GM23338 (cell line): ENCODE results near the gene HCAR2. TPM values are rescaled to one million over a fixed set of nuclear protein-coding genes. Genes with fewer than 3 reads are reported as not detected.

Experiments used
- ATAC-seq: fragments of 200-7000 bp; cut with Tn5 transposase; 3 replicates; pipeline ENCODE4 v1.9.1; 2020
- DNase-seq: peaks from one replicate; pipeline ENCODE4 v3.0.0-alpha.2; 2015; ENCODE audit warnings: low spot score
- H2AFZ ChIP-seq: fragments of 200-600 bp; sonication (generic); 2 replicates; pipeline ENCODE4 v1.8.0; 2016; ENCODE audit warnings: antibody characterized with exemption, mild to moderate bottlenecking, moderate library complexity
- H3F3A ChIP-seq: fragments of 200-600 bp; sonication (generic); replicated peaks from 2 replicates; pipeline ENCODE4 v1.8.0; 2017; ENCODE audit warnings: antibody characterized with exemption, mixed run types, low read depth
- H3K27ac ChIP-seq: fragments of 200-600 bp; sonication (generic); 2 replicates; pipeline ENCODE4 v1.6.1; 2016; ENCODE audit warnings: low read depth
- H3K27me3 ChIP-seq: fragments of 200-600 bp; sonication (generic); 2 replicates; pipeline ENCODE4 v1.8.0; 2016; ENCODE audit warnings: mild to moderate bottlenecking, mixed run types, moderate library complexity; ENCODE audit not compliant: insufficient read depth
- H3K36me3 ChIP-seq: fragments of 200-600 bp; sonication (generic); 2 replicates; pipeline ENCODE4 v1.8.0; 2016; ENCODE audit warnings: mild to moderate bottlenecking; ENCODE audit not compliant: insufficient read depth
- H3K4me1 ChIP-seq: fragments of 200-600 bp; sonication (generic); 2 replicates; pipeline ENCODE4 v1.8.0; 2016; ENCODE audit warnings: mild to moderate bottlenecking, moderate library complexity; ENCODE audit not compliant: insufficient read depth
- H3K4me2 ChIP-seq: fragments of 200-600 bp; sonication (generic); 2 replicates; pipeline ENCODE4 v1.7.1; 2017; ENCODE audit warnings: mixed run types
- H3K4me3 ChIP-seq: fragments of 200-600 bp; sonication (generic); 2 replicates; pipeline ENCODE4 v1.6.1; 2016; ENCODE audit warnings: mixed run types
- H3K79me2 ChIP-seq: fragments of 200-600 bp; sonication (generic); replicated peaks from 2 replicates; pipeline ENCODE4 v1.8.0; 2017; ENCODE audit warnings: mild to moderate bottlenecking; ENCODE audit not compliant: insufficient read depth
- H3K9me2 ChIP-seq: fragments of 200-600 bp; sonication (generic); 2 replicates; pipeline ENCODE4 v1.8.0; 2017; ENCODE audit not compliant: insufficient read depth
- H4K20me1 ChIP-seq: fragments of 200-600 bp; sonication (generic); replicated peaks from 2 replicates; pipeline ENCODE4 v1.8.0; 2017; ENCODE audit warnings: mild to moderate bottlenecking; ENCODE audit not compliant: insufficient read depth
- H3K27ac Mint-ChIP-seq: 2 replicates; pipeline ENCODE4 v1.8.0; 2020; ENCODE audit warnings: inconsistent platforms, mild to moderate bottlenecking, moderate library complexity, mixed read lengths
- H3K27me3 Mint-ChIP-seq: 3 replicates; pipeline ENCODE4 v1.8.0; 2022; ENCODE audit warnings: low read depth, mild to moderate bottlenecking, moderate library complexity, mixed read lengths, inconsistent platforms; ENCODE audit not compliant: insufficient read depth, poor library complexity
- H3K36me3 Mint-ChIP-seq: 3 replicates; pipeline ENCODE4 v1.8.0; 2021; ENCODE audit warnings: low read depth, mild to moderate bottlenecking, inconsistent platforms, moderate library complexity, mixed read lengths
- H3K4me1 Mint-ChIP-seq: 3 replicates; pipeline ENCODE4 v1.8.0; 2020; ENCODE audit warnings: mild to moderate bottlenecking, inconsistent platforms, mixed read lengths
- H3K4me3 Mint-ChIP-seq: 3 replicates; pipeline ENCODE4 v1.8.0; 2021; ENCODE audit warnings: moderate library complexity, mild to moderate bottlenecking, inconsistent platforms, mixed read lengths
- H3K9me3 Mint-ChIP-seq: 3 replicates; pipeline ENCODE4 v1.8.0; 2020; ENCODE audit warnings: moderate library complexity, mild to moderate bottlenecking, inconsistent platforms, mixed read lengths
- EZH2 ChIP-seq: fragments of 200-600 bp; sonication (generic); IDR thresholded peaks from one replicate; pipeline ENCODE4 v1.8.0; 2017; ENCODE audit warnings: antibody characterized with exemption, mild to moderate bottlenecking, low read depth; ENCODE audit not compliant: unreplicated experiment
- EZH2phosphoT487 ChIP-seq: fragments of 200-600 bp; sonication (generic); IDR thresholded peaks from one replicate; pipeline ENCODE4 v1.8.1; 2018; ENCODE audit warnings: antibody characterized with exemption; ENCODE audit not compliant: unreplicated experiment
- STAT1 ChIP-seq: IDR thresholded peaks from one replicate; pipeline ENCODE4 v1.6.1; 2016; ENCODE audit warnings: antibody characterized with exemption; ENCODE audit not compliant: unreplicated experiment
- ZNF331 ChIP-seq: fragments of 250-450 bp; sonication (Bioruptor Pico); IDR thresholded peaks from 2 replicates; pipeline ENCODE4 v1.5.0; 2020; ENCODE audit warnings: low read depth, mild to moderate bottlenecking, moderate library complexity
- polyA plus RNA-seq: library from polyadenylated mRNA; unstranded; fragments of >200 nt; fragmentation: Nextera tagmentation; extraction: Ambion mirVana; gene quantifications from 2 replicates; pipeline ENCODE4 v1.2.1, GENCODE V29; 2016
- total RNA-seq: library from RNA; depleted of rRNA; stranded (reverse); fragments of >200 nt; shearing (Covaris generic); gene quantifications from 2 replicates; pipeline ENCODE4 v1.2.3, GENCODE V29; 2014
- TF ChIP-seq, protein P1 (sequence below), 2 experiments: fragments of 200-600 bp in 1 of 2; sonication (generic) in 1 of 2; conservative IDR thresholded peaks; 2 replicates each; pipeline versions ENCODE4 v1.5.1 to v1.6.1; 2016 to 2017; ENCODE audit warnings: antibody characterized with exemption in 2 of 2, low read depth in 2 of 2, mild to moderate bottlenecking in 2 of 2, moderate library complexity in 1 of 2
- TF ChIP-seq, protein P2 (sequence below): IDR thresholded peaks from 2 replicates; pipeline ENCODE4 v1.6.1; 2016; ENCODE audit warnings: antibody characterized with exemption
- TF ChIP-seq, protein P3 (sequence below): fragments of 250-450 bp; sonication (Bioruptor Pico); IDR thresholded peaks from 2 replicates; pipeline ENCODE4 v1.5.0; 2020; ENCODE audit warnings: mild to moderate bottlenecking, moderate library complexity

HCAR2 gene
- total and polyA plus RNA-seq, 2 experiments from 2014 or later: not detected

DNA sequence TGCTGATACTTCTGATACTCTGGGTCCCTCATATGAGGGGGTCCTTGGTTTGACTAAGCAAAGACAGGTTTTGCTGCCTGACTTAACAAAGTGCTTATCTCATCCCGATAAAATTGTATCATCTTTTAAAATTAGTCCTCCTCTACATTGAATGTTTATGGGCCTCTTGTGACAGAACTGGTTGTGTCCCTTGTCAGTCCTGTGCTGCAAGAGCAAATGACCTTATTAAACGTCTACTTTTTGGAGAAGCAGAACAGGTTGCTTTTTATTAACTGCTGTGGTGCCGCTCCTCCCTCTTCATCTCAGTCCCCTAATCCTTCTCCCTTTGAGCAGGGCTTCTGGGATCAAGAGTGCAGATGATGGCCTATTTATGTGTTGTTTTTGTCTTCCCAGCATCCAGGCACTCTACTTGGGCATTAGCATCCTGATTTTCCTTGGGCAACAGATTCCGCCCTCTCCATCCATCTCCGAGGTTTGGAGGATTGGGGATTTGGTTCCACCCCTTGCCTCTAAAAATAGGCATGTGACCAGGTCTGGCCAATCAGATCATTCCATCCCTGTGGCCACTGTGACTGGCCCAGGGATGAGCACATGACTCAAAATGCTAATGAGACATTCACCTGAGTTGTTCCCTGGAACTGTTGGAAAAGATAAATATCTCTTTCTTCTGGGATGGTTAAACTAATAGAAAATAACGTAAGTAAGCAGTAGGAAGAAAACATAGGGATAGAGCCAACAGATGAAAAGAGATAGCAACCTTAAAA lies 46.6 kb upstream of the HCAR2 start:
- Mint-ChIP-seq H3K27ac (peak overlapping the region; percentile 77), H3K27me3 (peaks cover 6% of the 10 kb centered on the region), H3K4me1 (peaks cover 25% of the 10 kb centered on the region), H3K9me3 (peaks cover 3% of the 10 kb centered on the region; the same call in 1 of the 3 replicates), H3K36me3 (peaks cover 22% of the 10 kb centered on the region), H3K4me3 (peak overlapping the region; percentile 31; the same call in 1 of the 3 replicates)
- peak; percentile 70 for DNase-seq
- H3K36me3 ChIP-seq: peaks cover 9% of the 10 kb centered on the region
- H3K27me3 ChIP-seq: no peaks in the 10 kb centered on the region
- H4K20me1 ChIP-seq: 0 out of 2 replicates have a peak, but pooled peaks cover under 1% of the 10 kb centered on the region
- H3K4me2 ChIP-seq: no peak overlapping the region
- TF ChIP-seq EZH2 (no peak), ZNF331 (no peak), STAT1 (no peak)
- TF ChIP-seq, protein P1, sequence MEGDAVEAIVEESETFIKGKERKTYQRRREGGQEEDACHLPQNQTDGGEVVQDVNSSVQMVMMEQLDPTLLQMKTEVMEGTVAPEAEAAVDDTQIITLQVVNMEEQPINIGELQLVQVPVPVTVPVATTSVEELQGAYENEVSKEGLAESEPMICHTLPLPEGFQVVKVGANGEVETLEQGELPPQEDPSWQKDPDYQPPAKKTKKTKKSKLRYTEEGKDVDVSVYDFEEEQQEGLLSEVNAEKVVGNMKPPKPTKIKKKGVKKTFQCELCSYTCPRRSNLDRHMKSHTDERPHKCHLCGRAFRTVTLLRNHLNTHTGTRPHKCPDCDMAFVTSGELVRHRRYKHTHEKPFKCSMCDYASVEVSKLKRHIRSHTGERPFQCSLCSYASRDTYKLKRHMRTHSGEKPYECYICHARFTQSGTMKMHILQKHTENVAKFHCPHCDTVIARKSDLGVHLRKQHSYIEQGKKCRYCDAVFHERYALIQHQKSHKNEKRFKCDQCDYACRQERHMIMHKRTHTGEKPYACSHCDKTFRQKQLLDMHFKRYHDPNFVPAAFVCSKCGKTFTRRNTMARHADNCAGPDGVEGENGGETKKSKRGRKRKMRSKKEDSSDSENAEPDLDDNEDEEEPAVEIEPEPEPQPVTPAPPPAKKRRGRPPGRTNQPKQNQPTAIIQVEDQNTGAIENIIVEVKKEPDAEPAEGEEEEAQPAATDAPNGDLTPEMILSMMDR (conservative IDR thresholded peaks at IDR 0.05; ENCODE audit: low read depth in 2 of 2): no peak
- TF ChIP-seq, protein P2, sequence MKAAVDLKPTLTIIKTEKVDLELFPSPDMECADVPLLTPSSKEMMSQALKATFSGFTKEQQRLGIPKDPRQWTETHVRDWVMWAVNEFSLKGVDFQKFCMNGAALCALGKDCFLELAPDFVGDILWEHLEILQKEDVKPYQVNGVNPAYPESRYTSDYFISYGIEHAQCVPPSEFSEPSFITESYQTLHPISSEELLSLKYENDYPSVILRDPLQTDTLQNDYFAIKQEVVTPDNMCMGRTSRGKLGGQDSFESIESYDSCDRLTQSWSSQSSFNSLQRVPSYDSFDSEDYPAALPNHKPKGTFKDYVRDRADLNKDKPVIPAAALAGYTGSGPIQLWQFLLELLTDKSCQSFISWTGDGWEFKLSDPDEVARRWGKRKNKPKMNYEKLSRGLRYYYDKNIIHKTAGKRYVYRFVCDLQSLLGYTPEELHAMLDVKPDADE: no peak
- H3K79me2 ChIP-seq: peaks cover 19% of the 10 kb centered on the region
- no peaks in the 10 kb centered on the region for H3K9me2 ChIP-seq
- H3K27ac ChIP-seq: peak overlapping the region; percentile 10; the same call in 1 of the 2 replicates
- no peak overlapping the region for H2AFZ ChIP-seq
- H3K4me3 ChIP-seq: no peak overlapping the region
- no peaks in the 10 kb centered on the region for H3F3A ChIP-seq
- ATAC-seq: no peak
- H3K4me1 ChIP-seq: peaks cover 13% of the 10 kb centered on the region

DNA sequence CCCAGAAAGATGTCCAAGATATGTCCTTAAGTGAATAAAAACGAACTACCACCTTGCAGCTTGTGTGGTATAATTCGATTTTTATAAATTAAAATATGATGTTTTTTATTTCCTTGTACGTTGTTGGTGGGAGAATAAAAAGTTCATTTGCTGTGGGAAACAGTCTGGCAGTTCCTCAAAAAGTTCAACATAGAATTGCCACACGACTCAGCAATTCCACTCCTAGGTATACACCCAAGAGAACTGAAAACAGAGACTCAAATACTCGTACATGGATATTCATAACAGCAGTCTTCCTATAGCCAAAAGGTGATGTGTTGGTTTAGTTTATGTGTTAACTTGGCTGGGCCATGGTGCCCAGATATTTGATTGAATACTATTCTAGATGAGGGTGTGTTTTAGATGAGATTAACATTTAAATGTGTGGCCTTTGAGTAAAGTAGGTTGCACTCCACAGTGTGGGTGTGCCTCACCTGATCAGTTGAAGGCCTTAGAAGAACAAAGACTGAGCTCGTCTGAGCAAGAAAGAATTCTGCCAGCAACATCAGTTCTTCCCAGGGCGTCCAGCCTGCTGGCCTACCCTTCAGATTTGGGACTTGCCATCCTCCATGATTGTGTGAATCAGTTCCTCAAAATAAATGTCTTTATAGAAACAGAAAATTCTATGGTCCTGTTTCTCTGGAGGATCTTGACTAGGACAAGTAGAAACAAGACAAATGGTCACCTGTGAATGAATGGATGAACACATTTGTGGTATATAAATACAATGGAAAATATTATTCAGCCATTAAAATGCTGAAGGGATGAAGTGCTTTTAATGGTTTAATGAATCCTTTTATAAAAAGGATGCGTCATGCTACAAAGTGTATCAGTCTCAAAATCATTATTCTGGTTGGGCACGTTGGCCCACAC lies 44.3 kb upstream of the HCAR2 start:
- no peak overlapping the region for H3K4me2 ChIP-seq
- H3K79me2 ChIP-seq: no peaks in the 10 kb centered on the region
- H3K4me3 Mint-ChIP-seq: no peak overlapping the region
- no peaks in the 10 kb centered on the region for H3F3A ChIP-seq
- H3K4me1 Mint-ChIP-seq: peaks cover 16% of the 10 kb centered on the region
- no peak overlapping the region for H3K27ac ChIP-seq
- DNase-seq (no peak), ATAC-seq (no peak)
- peaks cover 6% of the 10 kb centered on the region for H3K27me3 Mint-ChIP-seq
- no peaks in the 10 kb centered on the region for H3K27me3 ChIP-seq
- H4K20me1 ChIP-seq: no peaks in the 10 kb centered on the region
- no peak overlapping the region for H3K4me3 ChIP-seq
- peaks cover 3% of the 10 kb centered on the region; the same call in 1 of the 3 replicates for H3K9me3 Mint-ChIP-seq
- H3K9me2 ChIP-seq: no peaks in the 10 kb centered on the region
- H2AFZ ChIP-seq: no peak overlapping the region
- peaks cover 3% of the 10 kb centered on the region; the same call in 2 of the 3 replicates for H3K36me3 Mint-ChIP-seq
- no peak overlapping the region for H3K27ac Mint-ChIP-seq
- H3K36me3 ChIP-seq: no peaks in the 10 kb centered on the region
- peaks cover 3% of the 10 kb centered on the region; the same call in 1 of the 2 replicates for H3K4me1 ChIP-seq
- TF ChIP-seq ZNF331: no peak
- TF ChIP-seq, protein P3, sequence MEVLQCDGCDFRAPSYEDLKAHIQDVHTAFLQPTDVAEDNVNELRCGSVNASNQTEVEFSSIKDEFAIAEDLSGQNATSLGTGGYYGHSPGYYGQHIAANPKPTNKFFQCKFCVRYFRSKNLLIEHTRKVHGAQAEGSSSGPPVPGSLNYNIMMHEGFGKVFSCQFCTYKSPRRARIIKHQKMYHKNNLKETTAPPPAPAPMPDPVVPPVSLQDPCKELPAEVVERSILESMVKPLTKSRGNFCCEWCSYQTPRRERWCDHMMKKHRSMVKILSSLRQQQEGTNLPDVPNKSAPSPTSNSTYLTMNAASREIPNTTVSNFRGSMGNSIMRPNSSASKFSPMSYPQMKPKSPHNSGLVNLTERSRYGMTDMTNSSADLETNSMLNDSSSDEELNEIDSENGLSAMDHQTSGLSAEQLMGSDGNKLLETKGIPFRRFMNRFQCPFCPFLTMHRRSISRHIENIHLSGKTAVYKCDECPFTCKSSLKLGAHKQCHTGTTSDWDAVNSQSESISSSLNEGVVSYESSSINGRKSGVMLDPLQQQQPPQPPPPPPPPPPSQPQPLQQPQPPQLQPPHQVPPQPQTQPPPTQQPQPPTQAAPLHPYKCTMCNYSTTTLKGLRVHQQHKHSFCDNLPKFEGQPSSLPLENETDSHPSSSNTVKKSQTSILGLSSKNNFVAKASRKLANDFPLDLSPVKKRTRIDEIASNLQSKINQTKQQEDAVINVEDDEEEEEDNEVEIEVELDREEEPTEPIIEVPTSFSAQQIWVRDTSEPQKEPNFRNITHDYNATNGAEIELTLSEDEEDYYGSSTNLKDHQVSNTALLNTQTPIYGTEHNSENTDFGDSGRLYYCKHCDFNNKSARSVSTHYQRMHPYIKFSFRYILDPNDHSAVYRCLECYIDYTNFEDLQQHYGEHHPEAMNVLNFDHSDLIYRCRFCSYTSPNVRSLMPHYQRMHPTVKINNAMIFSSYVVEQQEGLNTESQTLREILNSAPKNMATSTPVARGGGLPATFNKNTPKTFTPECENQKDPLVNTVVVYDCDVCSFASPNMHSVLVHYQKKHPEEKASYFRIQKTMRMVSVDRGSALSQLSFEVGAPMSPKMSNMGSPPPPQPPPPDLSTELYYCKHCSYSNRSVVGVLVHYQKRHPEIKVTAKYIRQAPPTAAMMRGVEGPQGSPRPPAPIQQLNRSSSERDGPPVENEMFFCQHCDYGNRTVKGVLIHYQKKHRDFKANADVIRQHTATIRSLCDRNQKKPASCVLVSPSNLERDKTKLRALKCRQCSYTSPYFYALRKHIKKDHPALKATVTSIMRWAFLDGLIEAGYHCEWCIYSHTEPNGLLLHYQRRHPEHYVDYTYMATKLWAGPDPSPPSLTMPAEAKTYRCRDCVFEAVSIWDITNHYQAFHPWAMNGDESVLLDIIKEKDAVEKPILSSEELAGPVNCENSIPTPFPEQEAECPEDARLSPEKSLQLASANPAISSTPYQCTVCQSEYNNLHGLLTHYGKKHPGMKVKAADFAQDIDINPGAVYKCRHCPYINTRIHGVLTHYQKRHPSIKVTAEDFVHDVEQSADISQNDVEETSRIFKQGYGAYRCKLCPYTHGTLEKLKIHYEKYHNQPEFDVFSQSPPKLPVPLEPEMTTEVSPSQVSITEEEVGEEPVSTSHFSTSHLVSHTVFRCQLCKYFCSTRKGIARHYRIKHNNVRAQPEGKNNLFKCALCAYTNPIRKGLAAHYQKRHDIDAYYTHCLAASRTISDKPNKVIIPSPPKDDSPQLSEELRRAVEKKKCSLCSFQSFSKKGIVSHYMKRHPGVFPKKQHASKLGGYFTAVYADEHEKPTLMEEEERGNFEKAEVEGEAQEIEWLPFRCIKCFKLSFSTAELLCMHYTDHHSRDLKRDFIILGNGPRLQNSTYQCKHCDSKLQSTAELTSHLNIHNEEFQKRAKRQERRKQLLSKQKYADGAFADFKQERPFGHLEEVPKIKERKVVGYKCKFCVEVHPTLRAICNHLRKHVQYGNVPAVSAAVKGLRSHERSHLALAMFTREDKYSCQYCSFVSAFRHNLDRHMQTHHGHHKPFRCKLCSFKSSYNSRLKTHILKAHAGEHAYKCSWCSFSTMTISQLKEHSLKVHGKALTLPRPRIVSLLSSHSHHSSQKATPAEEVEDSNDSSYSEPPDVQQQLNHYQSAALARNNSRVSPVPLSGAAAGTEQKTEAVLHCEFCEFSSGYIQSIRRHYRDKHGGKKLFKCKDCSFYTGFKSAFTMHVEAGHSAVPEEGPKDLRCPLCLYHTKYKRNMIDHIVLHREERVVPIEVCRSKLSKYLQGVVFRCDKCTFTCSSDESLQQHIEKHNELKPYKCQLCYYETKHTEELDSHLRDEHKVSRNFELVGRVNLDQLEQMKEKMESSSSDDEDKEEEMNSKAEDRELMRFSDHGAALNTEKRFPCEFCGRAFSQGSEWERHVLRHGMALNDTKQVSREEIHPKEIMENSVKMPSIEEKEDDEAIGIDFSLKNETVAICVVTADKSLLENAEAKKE (CRISPR knock-in tag): no peak
- TF ChIP-seq EZH2phosphoT487: no peak
